Measurements from ENCODE around the gene YKT6.

YKT6 gene

GRCh38 chr7:44177570-44178131 is 23.1 kb upstream of the YKT6 start:
- Histone ChIP-seq H3K36me3 (ENCODE audit: insufficient read depth, low read length) (no peaks in the 10 kb centered on the region), H3K4me2 (ENCODE audit: low read depth, low read length, poor library complexity, severe bottlenecking) (no peak overlapping the region), H3K4me1 (ENCODE audit: insufficient read depth, low read length, poor library complexity, severe bottlenecking) (no peaks in the 10 kb centered on the region), H2AFZ (ENCODE audit: low read length) (no peak overlapping the region), H3K4me3 (ENCODE audit: low read length, poor library complexity, severe bottlenecking) (no peak overlapping the region), H3K79me2 (ENCODE audit: insufficient read depth, low read length) (no peaks in the 10 kb centered on the region), H3K27me3 (ENCODE audit: insufficient read depth, low read length, poor library complexity, severe bottlenecking) (no peaks in the 10 kb centered on the region), H3K9ac (ENCODE audit: low read depth, low read length, poor library complexity, severe bottlenecking) (no peak overlapping the region), H3F3A (ENCODE audit: low read depth) (no peaks in the 10 kb centered on the region), H3K9me3 (ENCODE audit: insufficient read depth, low read depth, low read length) (peaks cover 2% of the 10 kb centered on the region; the same call in 1 of the 2 replicates), H4K20me1 (ENCODE audit: insufficient read depth, low read length, poor library complexity, severe bottlenecking) (no peaks in the 10 kb centered on the region), H3K9me2 (replicated peaks; ENCODE audit: low read depth, low read length) (no peaks in the 10 kb centered on the region)
- TF ChIP-seq, protein P1, sequence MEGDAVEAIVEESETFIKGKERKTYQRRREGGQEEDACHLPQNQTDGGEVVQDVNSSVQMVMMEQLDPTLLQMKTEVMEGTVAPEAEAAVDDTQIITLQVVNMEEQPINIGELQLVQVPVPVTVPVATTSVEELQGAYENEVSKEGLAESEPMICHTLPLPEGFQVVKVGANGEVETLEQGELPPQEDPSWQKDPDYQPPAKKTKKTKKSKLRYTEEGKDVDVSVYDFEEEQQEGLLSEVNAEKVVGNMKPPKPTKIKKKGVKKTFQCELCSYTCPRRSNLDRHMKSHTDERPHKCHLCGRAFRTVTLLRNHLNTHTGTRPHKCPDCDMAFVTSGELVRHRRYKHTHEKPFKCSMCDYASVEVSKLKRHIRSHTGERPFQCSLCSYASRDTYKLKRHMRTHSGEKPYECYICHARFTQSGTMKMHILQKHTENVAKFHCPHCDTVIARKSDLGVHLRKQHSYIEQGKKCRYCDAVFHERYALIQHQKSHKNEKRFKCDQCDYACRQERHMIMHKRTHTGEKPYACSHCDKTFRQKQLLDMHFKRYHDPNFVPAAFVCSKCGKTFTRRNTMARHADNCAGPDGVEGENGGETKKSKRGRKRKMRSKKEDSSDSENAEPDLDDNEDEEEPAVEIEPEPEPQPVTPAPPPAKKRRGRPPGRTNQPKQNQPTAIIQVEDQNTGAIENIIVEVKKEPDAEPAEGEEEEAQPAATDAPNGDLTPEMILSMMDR (conservative IDR thresholded peaks at IDR 0.05; ENCODE audit: low read length): no peak
- no peak for TF ChIP-seq EZH2phosphoT487 (IDR thresholded peaks at IDR 0.05; ENCODE audit: borderline replicate concordance)

GRCh38 chr7:44180631-44181030 is 20.1 kb upstream of the YKT6 start:
- Histone ChIP-seq H3K27me3 (ENCODE audit: insufficient read depth, low read length, poor library complexity, severe bottlenecking) (no peaks in the 10 kb centered on the region), H3K4me2 (ENCODE audit: low read depth, low read length, poor library complexity, severe bottlenecking) (no peak overlapping the region)

GRCh38 chr7:44182827-44183226 is 18.0 kb upstream of the YKT6 start:
- Histone ChIP-seq H2AFZ (ENCODE audit: low read length) (no peak overlapping the region), H3K4me3 (ENCODE audit: low read length, poor library complexity, severe bottlenecking) (no peak overlapping the region), H3K9me3 (ENCODE audit: insufficient read depth, low read depth, low read length) (peaks cover 3% of the 10 kb centered on the region; the same call in 1 of the 2 replicates), H3K79me2 (ENCODE audit: insufficient read depth, low read length) (no peaks in the 10 kb centered on the region), H3K36me3 (ENCODE audit: insufficient read depth, low read length) (no peaks in the 10 kb centered on the region), H3F3A (ENCODE audit: low read depth) (no peaks in the 10 kb centered on the region), H3K4me1 (ENCODE audit: insufficient read depth, low read length, poor library complexity, severe bottlenecking) (no peaks in the 10 kb centered on the region), H4K20me1 (ENCODE audit: insufficient read depth, low read length, poor library complexity, severe bottlenecking) (no peaks in the 10 kb centered on the region), H3K9ac (ENCODE audit: low read depth, low read length, poor library complexity, severe bottlenecking) (no peak overlapping the region), H3K9me2 (replicated peaks; ENCODE audit: low read depth, low read length) (no peaks in the 10 kb centered on the region), H3K4me2 (ENCODE audit: low read depth, low read length, poor library complexity, severe bottlenecking) (no peak overlapping the region), H3K27me3 (ENCODE audit: insufficient read depth, low read length, poor library complexity, severe bottlenecking) (no peaks in the 10 kb centered on the region)
- TF ChIP-seq, protein P1 (conservative IDR thresholded peaks at IDR 0.05; ENCODE audit: low read length): no peak
- TF ChIP-seq EZH2phosphoT487 (IDR thresholded peaks at IDR 0.05; ENCODE audit: borderline replicate concordance): no peak

More at GRCh38 chr7:44180631-44181030, 20.1 kb upstream of the YKT6 start:
- Histone ChIP-seq H4K20me1 (ENCODE audit: insufficient read depth, low read length, poor library complexity, severe bottlenecking) (no peaks in the 10 kb centered on the region), H3K4me1 (ENCODE audit: insufficient read depth, low read length, poor library complexity, severe bottlenecking) (no peaks in the 10 kb centered on the region), H3K9me3 (ENCODE audit: insufficient read depth, low read depth, low read length) (peaks cover 3% of the 10 kb centered on the region; the same call in 1 of the 2 replicates), H2AFZ (ENCODE audit: low read length) (no peak overlapping the region), H3K9me2 (replicated peaks; ENCODE audit: low read depth, low read length) (no peaks in the 10 kb centered on the region), H3K9ac (ENCODE audit: low read depth, low read length, poor library complexity, severe bottlenecking) (no peak overlapping the region), H3K4me3 (ENCODE audit: low read length, poor library complexity, severe bottlenecking) (no peak overlapping the region), H3F3A (ENCODE audit: low read depth) (no peaks in the 10 kb centered on the region), H3K79me2 (ENCODE audit: insufficient read depth, low read length) (no peaks in the 10 kb centered on the region), H3K36me3 (ENCODE audit: insufficient read depth, low read length) (no peaks in the 10 kb centered on the region)
- TF ChIP-seq, protein P1 (conservative IDR thresholded peaks at IDR 0.05; ENCODE audit: low read length): no peak
- TF ChIP-seq EZH2phosphoT487 (IDR thresholded peaks at IDR 0.05; ENCODE audit: borderline replicate concordance): no peak
